Nephron progenitor cell (in vitro differentiated cells): ENCODE results near the gene CX3CL1.
A peak's percentile ranks its signal among the peaks of the same experiment; 100 is the strongest.

Experiments used
- DNase-seq: peaks from one replicate; pipeline ENCODE4 v3.0.0; 2021
- H3K27ac Mint-ChIP-seq: 2 replicates; pipeline ENCODE4 v1.8.0; 2021; ENCODE audit warnings: mild to moderate bottlenecking, moderate library complexity, mixed read lengths
- H3K27me3 Mint-ChIP-seq: 2 replicates; pipeline ENCODE4 v1.8.0; 2021; ENCODE audit warnings: mild to moderate bottlenecking, low read depth, mixed read lengths; ENCODE audit not compliant: poor library complexity
- H3K36me3 Mint-ChIP-seq: 2 replicates; pipeline ENCODE4 v1.8.0; 2021; ENCODE audit warnings: low read depth, mixed read lengths
- H3K4me1 Mint-ChIP-seq: 2 replicates; pipeline ENCODE4 v1.8.0; 2021; ENCODE audit warnings: mixed read lengths
- H3K4me3 Mint-ChIP-seq: 2 replicates; pipeline ENCODE4 v1.8.0; 2021; ENCODE audit warnings: mild to moderate bottlenecking, moderate library complexity, mixed read lengths
- H3K9me3 Mint-ChIP-seq: 2 replicates; pipeline ENCODE4 v1.8.0; 2021; ENCODE audit warnings: mild to moderate bottlenecking, moderate library complexity, mixed read lengths
- TF ChIP-seq, protein P1 (sequence below): fragments of 200-600 bp; sonication (generic); IDR thresholded peaks from 2 replicates; pipeline ENCODE4 v1.5.0; 2021; ENCODE audit warnings: antibody characterized with exemption

The CX3CL1 gene

DNA sequence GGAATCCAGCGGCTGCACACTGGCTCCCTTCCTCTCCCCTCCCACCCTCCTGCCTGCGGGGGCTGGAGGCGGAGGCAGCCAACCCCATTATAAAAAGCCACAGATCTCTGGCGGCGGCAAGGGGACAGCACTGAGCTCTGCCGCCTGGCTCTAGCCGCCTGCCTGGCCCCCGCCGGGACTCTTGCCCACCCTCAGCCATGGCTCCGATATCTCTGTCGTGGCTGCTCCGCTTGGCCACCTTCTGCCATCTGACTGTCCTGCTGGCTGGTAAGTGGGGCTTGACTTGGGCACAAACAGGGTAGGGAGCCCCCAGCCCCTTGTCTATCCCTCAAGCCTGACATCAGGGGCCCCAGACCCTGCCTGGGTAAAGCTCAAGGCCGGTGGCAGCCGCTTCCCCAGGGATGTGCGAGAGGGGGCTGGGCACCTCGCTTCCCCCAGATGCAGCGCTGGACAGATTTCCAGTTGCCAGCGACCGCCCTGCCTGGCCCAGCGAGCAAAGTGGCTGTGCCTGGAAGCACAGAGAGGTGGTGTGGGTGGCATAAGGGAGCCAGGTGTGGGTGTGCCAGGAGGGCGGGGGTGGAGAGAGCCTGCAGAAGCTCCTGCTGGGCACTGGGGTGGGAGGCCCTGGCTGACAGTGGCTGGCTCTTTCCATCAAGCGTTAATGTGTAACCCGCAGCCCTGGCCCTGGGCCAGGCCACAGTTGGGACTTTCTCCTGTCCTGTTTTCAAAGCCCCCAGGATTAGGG lies at the start of gene CX3CL1:
Gene CX3CL1 (plus strand): TSS at position 119 of the 745 bp plus-strand sequence. CDS start 79 bp downstream, at position 198.
- Mint-ChIP-seq H3K9me3 (no peaks in the 10 kb centered on the region), H3K4me1 (peaks cover 28% of the 10 kb centered on the region), H3K27me3 (peaks cover 17% of the 10 kb centered on the region), H3K36me3 (no peaks in the 10 kb centered on the region), H3K4me3 (peak within 1 kb of the TSS; percentile 76), H3K27ac (no peak within 1 kb of the TSS)
- DNase-seq, result peak; percentile 76
- TF ChIP-seq, protein P1, sequence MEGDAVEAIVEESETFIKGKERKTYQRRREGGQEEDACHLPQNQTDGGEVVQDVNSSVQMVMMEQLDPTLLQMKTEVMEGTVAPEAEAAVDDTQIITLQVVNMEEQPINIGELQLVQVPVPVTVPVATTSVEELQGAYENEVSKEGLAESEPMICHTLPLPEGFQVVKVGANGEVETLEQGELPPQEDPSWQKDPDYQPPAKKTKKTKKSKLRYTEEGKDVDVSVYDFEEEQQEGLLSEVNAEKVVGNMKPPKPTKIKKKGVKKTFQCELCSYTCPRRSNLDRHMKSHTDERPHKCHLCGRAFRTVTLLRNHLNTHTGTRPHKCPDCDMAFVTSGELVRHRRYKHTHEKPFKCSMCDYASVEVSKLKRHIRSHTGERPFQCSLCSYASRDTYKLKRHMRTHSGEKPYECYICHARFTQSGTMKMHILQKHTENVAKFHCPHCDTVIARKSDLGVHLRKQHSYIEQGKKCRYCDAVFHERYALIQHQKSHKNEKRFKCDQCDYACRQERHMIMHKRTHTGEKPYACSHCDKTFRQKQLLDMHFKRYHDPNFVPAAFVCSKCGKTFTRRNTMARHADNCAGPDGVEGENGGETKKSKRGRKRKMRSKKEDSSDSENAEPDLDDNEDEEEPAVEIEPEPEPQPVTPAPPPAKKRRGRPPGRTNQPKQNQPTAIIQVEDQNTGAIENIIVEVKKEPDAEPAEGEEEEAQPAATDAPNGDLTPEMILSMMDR, result no peak

- TF ChIP-seq, protein P1, result no peak
- Mint-ChIP-seq H3K9me3 (peaks cover 15% of the 10 kb centered on the region), H3K36me3 (no peaks in the 10 kb centered on the region), H3K27ac (no peak overlapping the region), H3K27me3 (peaks cover 17% of the 10 kb centered on the region), H3K4me1 (no peaks in the 10 kb centered on the region), H3K4me3 (no peak overlapping the region)
- no peak for DNase-seq
These were observed 47.5 kb upstream of the CX3CL1 start for GRCh38 chr16:57324749-57325148.

DNA sequence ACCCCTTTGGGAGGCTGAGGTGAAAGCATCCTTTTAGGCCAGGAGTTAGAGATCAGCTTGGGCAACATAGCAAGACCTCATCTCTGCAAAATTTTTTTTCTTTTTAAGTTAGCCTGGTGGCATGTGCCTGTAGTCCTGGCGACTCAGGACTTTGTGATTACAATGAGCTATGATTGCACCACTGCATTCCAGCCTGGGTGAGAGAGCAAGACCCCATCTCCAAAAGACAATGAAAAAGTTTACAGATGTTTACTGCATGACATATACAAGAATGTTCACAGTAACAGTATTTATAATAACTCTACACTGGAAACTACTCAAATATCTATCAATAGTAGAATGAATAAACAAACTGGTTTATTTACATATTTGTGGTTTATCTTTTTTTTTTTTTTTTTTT lies 46.8 kb upstream of the CX3CL1 start:
- Mint-ChIP-seq H3K36me3 (no peaks in the 10 kb centered on the region), H3K27me3 (peaks cover 17% of the 10 kb centered on the region), H3K27ac (no peak overlapping the region), H3K4me1 (no peaks in the 10 kb centered on the region), H3K4me3 (no peak overlapping the region), H3K9me3 (peaks cover 15% of the 10 kb centered on the region)
- TF ChIP-seq, protein P1, result no peak
- no peak for DNase-seq

GRCh38 chr16:57329718-57330327 lies 42.5 kb upstream of the CX3CL1 start:
- H3K36me3 Mint-ChIP-seq, result no peaks in the 10 kb centered on the region
- H3K4me3 Mint-ChIP-seq, result no peak overlapping the region
- peaks cover 26% of the 10 kb centered on the region for H3K27me3 Mint-ChIP-seq
- no peak for DNase-seq
- no peaks in the 10 kb centered on the region for H3K4me1 Mint-ChIP-seq
- H3K9me3 Mint-ChIP-seq, result peaks cover 26% of the 10 kb centered on the region
- H3K27ac Mint-ChIP-seq, result no peak overlapping the region
- TF ChIP-seq, protein P1, result no peak

GRCh38 chr16:57331355-57331754 lies 40.9 kb upstream of the CX3CL1 start:
- Mint-ChIP-seq H3K36me3 (no peaks in the 10 kb centered on the region), H3K27ac (no peak overlapping the region), H3K9me3 (peaks cover 28% of the 10 kb centered on the region), H3K4me3 (no peak overlapping the region), H3K4me1 (no peaks in the 10 kb centered on the region), H3K27me3 (peaks cover 28% of the 10 kb centered on the region)
- DNase-seq, result no peak
- TF ChIP-seq, protein P1, result no peak

GRCh38 chr16:57333402-57333801 lies 38.9 kb upstream of the CX3CL1 start:
- TF ChIP-seq, protein P1, result no peak
- H3K27me3 Mint-ChIP-seq, result peaks cover 33% of the 10 kb centered on the region
- no peaks in the 10 kb centered on the region for H3K4me1 Mint-ChIP-seq
- H3K9me3 Mint-ChIP-seq, result peaks cover 30% of the 10 kb centered on the region
- no peaks in the 10 kb centered on the region for H3K36me3 Mint-ChIP-seq
- DNase-seq, result no peak
- H3K27ac Mint-ChIP-seq, result no peak overlapping the region
- no peak overlapping the region for H3K4me3 Mint-ChIP-seq
